Subcutaneous abdominal adipose tissue (tissue), 5 donors: Measurements from ENCODE around the gene IFFO2.

Source experiments
- H3K27ac ChIP-seq: one replicate; pipeline ENCODE4 v1.7.0; 2013; ENCODE audit warnings: low read depth, mild to moderate bottlenecking, inconsistent platforms, low read length, moderate library complexity
- H3K27me3 ChIP-seq, 5 donors: one replicate each; pipeline ENCODE4 v1.7.0; 2013; ENCODE audit warnings: low read length in 5 of 5, inconsistent platforms in 1 of 5; ENCODE audit not compliant: control insufficient read depth in 5 of 5, insufficient read depth in 4 of 5
- H3K36me3 ChIP-seq, 5 donors: one replicate each; pipeline ENCODE4 v1.7.0; 2013; ENCODE audit warnings: low read length in 5 of 5; ENCODE audit not compliant: control insufficient read depth in 5 of 5, insufficient read depth in 5 of 5
- H3K4me1 ChIP-seq, 5 donors: one replicate each; pipeline ENCODE4 v1.7.0; 2013; ENCODE audit warnings: low read length in 5 of 5, mild to moderate bottlenecking in 3 of 5, moderate library complexity in 1 of 5; ENCODE audit not compliant: control insufficient read depth in 5 of 5, insufficient read depth in 5 of 5
- H3K4me3 ChIP-seq, 5 donors: one replicate each; pipeline ENCODE4 v1.7.0; 2013; ENCODE audit warnings: low read length in 5 of 5, low read depth in 1 of 5
- H3K9ac ChIP-seq, 5 donors: one replicate each; pipeline ENCODE4 v1.7.0; 2013; ENCODE audit warnings: low read length in 5 of 5, mild to moderate bottlenecking in 4 of 5, moderate library complexity in 3 of 5
- H3K9me3 ChIP-seq, 5 donors: one replicate each; pipeline ENCODE4 v1.7.0; 2013; ENCODE audit warnings: low read length in 5 of 5; ENCODE audit not compliant: control insufficient read depth in 5 of 5
- donor health status: healthy.
- donor health status: healthy.
- donor health status: healthy.
- donor health status: healthy.
- donor health status: healthy.

The IFFO2 gene

GRCh38 chr1:18931730-18932129 lies 24.7 kb downstream of the IFFO2 start:
- Histone ChIP-seq H3K4me1 (peaks cover 3 to 39% (median 35%) of the 10 kb centered on the region in 5 donors), H3K9me3 (no peaks in the 10 kb centered on the region), H3K27ac (no peak overlapping the region), H3K4me3 (no peak overlapping the region), H3K9ac (no peak overlapping the region), H3K36me3 (peaks cover 0 to 3% (median 0%) of the 10 kb centered on the region in 5 donors), H3K27me3 (no peaks in the 10 kb centered on the region)

GRCh38 chr1:18929686-18930085 lies 26.8 kb downstream of the IFFO2 start:
- Histone ChIP-seq H3K4me3 (no peak overlapping the region), H3K9ac (peak overlapping the region in 1 of 5 donors; percentile 1), H3K36me3 (peaks cover 0 to 1% (median 0%) of the 10 kb centered on the region in 5 donors), H3K27ac (no peak overlapping the region), H3K9me3 (no peaks in the 10 kb centered on the region), H3K4me1 (peaks cover 3 to 48% (median 47%) of the 10 kb centered on the region in 5 donors), H3K27me3 (no peaks in the 10 kb centered on the region)

- H3K9ac ChIP-seq = peak overlapping the region in 1 of 5 donors; percentile 1
- no peaks in the 10 kb centered on the region for H3K9me3 ChIP-seq
- H3K4me1 ChIP-seq = peaks cover 3 to 55% (median 54%) of the 10 kb centered on the region in 5 donors
- H3K27me3 ChIP-seq = no peaks in the 10 kb centered on the region
- H3K36me3 ChIP-seq = no peaks in the 10 kb centered on the region
- no peak overlapping the region for H3K27ac ChIP-seq
- H3K4me3 ChIP-seq = no peak overlapping the region
Measured at GRCh38 chr1:18928985-18929384, 27.5 kb downstream of the IFFO2 start.

- Histone ChIP-seq H3K27me3 (no peaks in the 10 kb centered on the region), H3K4me1 (peaks cover 6 to 61% (median 60%) of the 10 kb centered on the region in 5 donors), H3K4me3 (no peak overlapping the region), H3K36me3 (no peaks in the 10 kb centered on the region), H3K9ac (no peak overlapping the region), H3K27ac (no peak overlapping the region), H3K9me3 (no peaks in the 10 kb centered on the region)
Measured at GRCh38 chr1:18928406-18928805, 28.1 kb downstream of the IFFO2 start.

- Histone ChIP-seq H3K4me3 (peak overlapping the region in 2 of 5 donors; percentile 4 to 38), H3K27me3 (no peaks in the 10 kb centered on the region), H3K4me1 (peaks cover 13 to 66% (median 66%) of the 10 kb centered on the region in 5 donors), H3K9ac (peak overlapping the region in 1 of 5 donors; percentile 62), H3K36me3 (no peaks in the 10 kb centered on the region), H3K9me3 (no peaks in the 10 kb centered on the region), H3K27ac (no peak overlapping the region)
Measured at GRCh38 chr1:18927654-18928272, 28.7 kb downstream of the IFFO2 start.

- no peaks in the 10 kb centered on the region for H3K9me3 ChIP-seq
- H3K27ac ChIP-seq = peak overlapping the region; percentile 57
- peak overlapping the region in 2 of 5 donors; percentile 10 to 62 for H3K9ac ChIP-seq
- peaks cover 17 to 72% (median 69%) of the 10 kb centered on the region in 5 donors for H3K4me1 ChIP-seq
- H3K27me3 ChIP-seq = no peaks in the 10 kb centered on the region
- H3K4me3 ChIP-seq = peak overlapping the region; percentile 1 to 38 (median 4)
- no peaks in the 10 kb centered on the region for H3K36me3 ChIP-seq
Measured at GRCh38 chr1:18927082-18927653, 29.3 kb downstream of the IFFO2 start.

GRCh38 chr1:18926315-18927081 lies 30.0 kb downstream of the IFFO2 start:
- peak overlapping the region; percentile 7 to 46 (median 14) for H3K4me3 ChIP-seq
- no peaks in the 10 kb centered on the region for H3K9me3 ChIP-seq
- no peaks in the 10 kb centered on the region for H3K27me3 ChIP-seq
- no peaks in the 10 kb centered on the region for H3K36me3 ChIP-seq
- peaks cover 20 to 79% (median 73%) of the 10 kb centered on the region in 5 donors for H3K4me1 ChIP-seq
- peak overlapping the region; percentile 57 for H3K27ac ChIP-seq
- peak overlapping the region in 3 of 5 donors; percentile 10 to 62 (median 57) for H3K9ac ChIP-seq

- no peak overlapping the region for H3K27ac ChIP-seq
- H3K4me1 ChIP-seq = peaks cover 20 to 82% (median 76%) of the 10 kb centered on the region in 5 donors
- H3K4me3 ChIP-seq = no peak overlapping the region
- H3K9ac ChIP-seq = no peak overlapping the region
- H3K9me3 ChIP-seq = no peaks in the 10 kb centered on the region
- H3K27me3 ChIP-seq = no peaks in the 10 kb centered on the region
- H3K36me3 ChIP-seq = peaks cover 0 to 9% (median 7%) of the 10 kb centered on the region in 5 donors
Measured at GRCh38 chr1:18925279-18925678, 31.2 kb downstream of the IFFO2 start.

GRCh38 chr1:18924221-18924691 lies 32.2 kb downstream of the IFFO2 start:
- no peak overlapping the region for H3K4me3 ChIP-seq
- H3K9ac ChIP-seq = no peak overlapping the region
- H3K27ac ChIP-seq = no peak overlapping the region
- peaks cover 0 to 14% (median 11%) of the 10 kb centered on the region in 5 donors for H3K36me3 ChIP-seq
- H3K4me1 ChIP-seq = peaks cover 20 to 72% (median 66%) of the 10 kb centered on the region in 5 donors
- no peaks in the 10 kb centered on the region for H3K27me3 ChIP-seq
- H3K9me3 ChIP-seq = no peaks in the 10 kb centered on the region
